Stimulated activated CD4-positive, alpha-beta T cell treated with anti-CD3 and anti-CD28 coated beads, Interleukin-12 subunit alpha, Interleukin-12 subunit beta, amount 100 ng/mL, for 24 hours (primary cell): ENCODE results near the gene NT5M.
A peak's percentile ranks its signal among the peaks of the same experiment; 100 is the strongest.
"Not testable (repeated sequence)": the region's sequence is repeated elsewhere in the genome, so short reads cannot be mapped to it uniquely, and the experiment has no call there.

Source experiments
- DNase-seq, 2 experiments: peaks; one replicate each; pipeline ENCODE4 v3.0.0-alpha.2; 2020; ENCODE audit warnings: low read depth in 2 of 2

The NT5M gene

GRCh38 chr17:17301659-17302058, 1.5 kb upstream of the NT5M start:
- not testable (repeated sequence) for DNase-seq

DNA sequence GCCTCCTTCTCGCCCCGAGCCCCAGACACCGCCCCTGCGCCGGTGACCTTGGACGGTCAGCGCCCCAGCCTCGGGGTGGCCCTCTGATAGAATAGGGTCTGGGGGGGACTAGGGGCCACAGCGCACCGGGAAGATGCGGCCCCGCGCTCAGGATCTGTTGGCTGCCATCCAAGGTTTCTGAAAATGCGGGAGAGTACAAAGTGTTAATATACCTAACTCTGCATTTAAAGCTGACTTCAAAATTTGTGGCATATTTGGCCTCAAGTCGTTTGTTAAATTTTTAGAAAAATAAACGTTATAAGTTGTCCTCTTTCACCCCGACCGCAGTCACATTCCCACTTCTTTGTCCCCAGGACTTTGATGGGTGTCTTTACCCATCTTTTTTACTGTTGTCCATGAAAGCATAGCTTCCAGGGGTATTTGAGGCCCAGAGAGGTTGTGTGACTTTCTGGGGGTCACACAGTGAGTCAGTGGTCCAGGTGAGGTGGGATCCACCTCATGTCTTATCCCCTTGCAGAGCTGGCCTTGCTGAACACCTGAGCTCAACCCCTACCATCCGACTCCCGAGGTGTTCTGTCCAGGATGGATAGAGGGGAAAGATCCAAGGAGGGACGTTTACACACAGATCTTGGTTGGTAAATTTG, 796 bp downstream of the NT5M start:
- DNase-seq, result no peak

DNA sequence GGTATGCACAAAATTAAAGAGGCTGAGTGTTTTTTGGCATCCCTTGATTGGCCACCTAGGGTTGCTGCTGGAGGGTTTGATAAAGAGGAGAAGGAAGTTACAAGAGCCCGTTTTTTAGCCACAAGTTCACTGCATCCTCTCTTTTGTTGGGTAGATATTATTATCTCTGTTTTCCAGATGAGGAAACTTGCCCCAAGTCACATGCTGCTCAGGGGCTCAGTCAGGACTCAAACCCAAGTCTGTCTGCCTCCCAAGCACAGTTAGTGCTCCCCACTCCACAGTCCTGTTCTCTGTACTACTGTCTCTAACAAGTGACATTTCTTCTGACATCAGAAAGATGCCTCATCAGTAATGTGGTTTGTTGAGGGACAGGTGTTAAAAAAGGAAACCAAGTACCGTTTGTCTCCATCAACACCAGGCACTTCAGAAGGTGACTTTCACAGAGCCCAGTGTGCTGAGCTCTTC, 1.4 kb downstream of the NT5M start:
- DNase-seq, result no peak

- peak; percentile 13 to 22 for DNase-seq
These were observed 2.2 kb downstream of the NT5M start for GRCh38 chr17:17305281-17305801.

DNA sequence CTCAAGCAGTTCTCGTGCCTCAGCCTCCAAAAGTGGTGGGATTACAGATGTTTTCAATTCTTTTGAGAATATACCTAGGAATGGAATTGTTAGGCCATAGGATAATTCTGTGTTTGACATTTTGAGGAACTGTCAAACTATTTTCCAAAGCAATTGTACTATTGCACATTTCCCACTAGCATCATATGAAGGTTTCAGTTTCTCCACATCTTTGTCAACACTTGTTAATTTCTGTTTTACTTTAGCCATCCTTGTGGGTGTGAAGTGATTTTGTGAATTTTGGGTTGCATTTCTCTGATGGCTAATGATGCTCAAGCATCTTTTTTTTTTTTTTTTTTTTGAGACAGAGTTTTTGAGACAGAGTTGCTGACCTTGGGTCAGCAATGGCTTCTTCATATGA, 6.2 kb downstream of the NT5M start:
- no peak for DNase-seq

DNA sequence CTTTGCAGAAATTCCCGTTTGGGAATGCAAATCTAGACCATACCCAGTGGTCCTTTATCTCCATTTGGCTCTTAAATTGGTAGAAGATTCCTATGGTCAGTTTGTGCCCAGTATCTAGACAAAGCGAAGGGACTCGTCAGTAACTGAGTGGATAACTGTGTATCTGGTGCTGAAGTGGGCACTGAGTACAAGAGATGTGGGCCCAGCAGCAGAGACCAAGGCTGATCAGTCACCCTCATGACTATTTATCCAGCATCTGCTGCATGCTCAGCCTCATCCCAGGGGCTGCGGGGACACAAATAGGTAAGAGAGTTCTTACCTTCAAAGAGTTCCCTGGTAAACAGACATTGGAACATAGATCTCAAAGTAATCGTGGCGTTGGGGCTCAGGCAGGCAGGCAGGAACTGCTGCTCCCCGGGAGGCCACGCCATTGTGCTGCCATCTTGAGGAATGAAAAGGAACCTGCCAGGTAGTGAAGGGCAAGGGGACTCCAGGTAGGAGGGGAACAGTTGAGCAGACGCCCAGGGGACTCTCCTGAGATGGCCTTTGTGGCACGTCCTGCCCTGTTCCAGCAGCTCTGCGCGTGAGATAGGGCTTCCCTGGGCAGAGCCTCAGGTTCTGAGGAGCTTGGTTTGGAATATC, 10.3 kb downstream of the NT5M start:
- DNase-seq, result peak; percentile 46

- no peak for DNase-seq
These were observed 11.4 kb downstream of the NT5M start for GRCh38 chr17:17314501-17315071.

GRCh38 chr17:17315142-17315821, 12.1 kb downstream of the NT5M start:
- DNase-seq, result no peak

- no peak for DNase-seq
These were observed 17.2 kb downstream of the NT5M start for GRCh38 chr17:17320188-17320910.

DNA sequence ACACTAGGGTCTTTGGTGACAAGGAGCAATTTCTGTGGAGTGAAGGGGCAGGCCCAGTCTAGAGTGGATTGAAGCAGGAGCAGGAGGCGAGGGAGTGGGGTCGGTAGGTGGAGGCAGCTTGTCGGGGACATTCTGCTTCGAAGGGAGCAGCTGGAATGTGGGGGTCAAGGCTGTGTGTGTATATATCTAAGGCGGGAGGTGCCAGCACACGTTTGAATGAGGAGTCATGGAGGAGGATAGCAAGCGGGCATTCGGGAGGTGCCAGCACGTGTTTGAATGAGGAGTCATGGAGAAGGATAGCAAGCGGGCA, 17.7 kb downstream of the NT5M start:
- no peak for DNase-seq

- DNase-seq, result no peak
These were observed 18.3 kb downstream of the NT5M start for GRCh38 chr17:17321356-17322025.

DNA sequence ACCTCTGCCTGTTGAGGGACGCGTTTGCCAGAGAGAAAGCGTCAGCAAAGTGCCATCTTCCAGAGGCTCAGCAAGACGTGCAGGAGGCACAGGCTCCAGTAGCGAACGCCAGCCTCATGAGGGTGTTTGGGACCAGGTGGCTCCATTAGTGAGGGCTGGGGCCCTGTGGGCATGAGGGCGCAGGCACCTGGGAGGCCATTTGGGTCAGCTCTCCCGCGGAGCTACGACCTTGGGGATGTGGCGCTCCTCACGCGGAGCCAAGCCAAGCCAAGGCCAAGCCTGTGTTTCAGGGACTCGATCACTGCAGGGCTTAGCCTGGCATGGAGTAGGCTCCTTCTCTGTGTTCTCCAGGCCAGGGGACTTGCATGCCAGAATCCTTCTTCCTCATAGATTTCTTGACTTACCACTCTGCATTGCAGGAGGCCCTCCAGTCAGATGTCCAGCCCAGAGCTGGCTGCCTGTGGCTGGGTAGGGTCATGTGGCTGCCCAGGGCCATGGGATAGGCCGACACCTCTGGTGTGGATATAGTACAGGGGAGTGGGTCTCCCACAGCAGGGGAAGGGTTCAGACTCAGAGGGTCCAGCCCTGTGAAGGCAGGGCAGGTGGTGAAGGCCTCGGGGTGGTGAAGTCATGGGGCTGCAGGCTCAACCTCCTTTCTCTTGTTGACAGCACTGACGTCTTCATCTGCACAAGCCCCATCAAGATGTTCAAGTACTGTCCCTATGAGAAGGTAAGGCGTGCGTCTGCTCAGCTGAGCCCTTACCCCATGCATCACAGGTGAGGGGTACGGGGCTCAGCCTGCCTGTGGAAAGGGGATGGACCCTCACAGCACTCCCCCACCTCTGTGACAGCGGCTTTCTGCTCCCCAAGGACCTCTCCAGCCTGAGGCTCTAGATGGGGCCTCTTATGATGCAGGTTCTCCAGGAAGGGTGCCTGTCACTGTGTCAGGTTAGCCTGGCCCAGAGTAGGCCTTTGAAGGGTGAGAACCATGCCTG, 19.6 kb downstream of the NT5M start:
- DNase-seq, result no peak

DNA sequence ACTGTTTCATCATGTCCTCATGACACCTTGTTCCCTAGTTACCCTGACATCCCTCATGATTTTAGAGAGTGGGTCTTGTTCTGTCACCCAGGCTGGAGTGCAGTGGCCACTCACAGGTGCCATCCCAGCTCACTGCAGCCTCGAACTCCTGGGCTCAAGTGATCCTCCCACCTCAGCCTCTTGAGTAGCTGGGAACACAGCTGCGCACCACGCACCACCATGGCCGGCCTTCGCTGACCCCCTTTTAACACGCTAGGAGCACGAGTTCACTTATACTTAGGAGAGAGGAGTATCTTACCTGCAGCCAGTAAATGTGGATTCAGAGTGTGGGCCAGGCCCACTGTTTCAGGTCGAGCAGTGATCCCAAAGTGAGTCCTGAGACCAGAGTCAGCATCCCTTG, 21.4 kb downstream of the NT5M start:
- no peak for DNase-seq

GRCh38 chr17:17325228-17325627, 22.1 kb downstream of the NT5M start:
- no peak for DNase-seq

DNA sequence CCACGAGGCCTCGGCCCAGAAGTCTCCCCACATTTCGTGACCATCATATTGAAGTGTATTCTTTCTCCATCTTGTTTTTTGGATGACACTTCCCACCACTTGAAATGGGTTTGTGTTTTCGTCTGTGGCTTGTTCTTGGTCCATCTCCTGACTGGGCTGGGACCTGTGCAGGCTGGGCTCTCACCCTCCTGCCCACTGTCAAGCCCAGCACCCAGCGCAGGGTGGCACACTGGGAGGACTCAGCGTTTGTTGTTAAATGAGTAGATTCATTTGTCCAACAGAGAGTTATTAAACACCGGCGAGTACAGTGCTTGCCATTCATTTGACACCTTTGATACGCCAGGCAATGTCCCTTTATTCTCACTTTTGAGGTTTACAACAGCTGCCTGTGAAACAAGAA, 22.6 kb downstream of the NT5M start:
- DNase-seq, result no peak

- no peak for DNase-seq
These were observed 23.2 kb downstream of the NT5M start for GRCh38 chr17:17326275-17326875.

DNA sequence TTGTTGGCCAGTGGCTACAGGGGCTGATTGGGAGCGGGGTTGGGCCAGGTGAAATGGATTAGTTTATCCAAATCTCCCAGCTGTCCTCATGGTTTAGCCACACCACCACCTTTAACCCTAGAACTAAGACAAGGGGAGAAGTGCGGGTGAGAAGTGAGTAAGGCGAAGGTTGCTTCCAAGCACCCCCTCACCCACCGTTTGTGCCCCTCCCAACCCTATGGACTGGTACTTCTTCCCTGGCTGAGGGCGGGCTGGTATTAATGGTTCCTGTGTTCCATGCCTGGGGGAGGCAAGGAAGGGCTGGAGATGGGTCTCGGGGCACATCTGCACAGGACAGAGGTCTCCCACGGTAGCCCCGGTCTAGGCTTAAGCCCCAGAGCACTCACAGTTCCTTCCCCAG, 25.1 kb downstream of the NT5M start:
- DNase-seq, result no peak

DNA sequence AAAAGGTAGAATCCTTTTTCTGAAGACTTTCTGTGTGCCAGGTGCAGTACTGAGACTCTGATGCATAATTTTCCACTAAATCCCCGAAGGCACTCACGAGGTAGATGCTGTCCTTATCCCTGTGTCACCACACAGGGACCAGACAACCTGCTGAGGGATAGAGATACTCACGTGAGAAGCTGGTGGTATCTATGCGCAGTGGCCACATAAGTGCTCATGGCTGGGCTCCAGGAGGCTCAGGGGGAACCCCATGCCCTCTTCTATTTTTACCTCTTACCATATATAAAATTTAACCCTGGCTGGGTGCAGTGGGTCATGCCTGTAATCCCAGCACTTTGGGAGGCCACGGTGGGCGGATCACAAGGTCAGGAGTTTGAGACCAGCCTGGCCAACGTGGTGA, 38.3 kb downstream of the NT5M start:
- no peak for DNase-seq

GRCh38 chr17:17342242-17342945, 39.2 kb downstream of the NT5M start:
- no peak for DNase-seq
